ENCODE results near the gene LRRC74B. TPM values are rescaled to one million over a fixed set of nuclear protein-coding genes. Genes with fewer than 3 reads are reported as not detected.

The LRRC74B gene
- total RNA-seq, 1 donor from 2014 or later = not detected

DNA sequence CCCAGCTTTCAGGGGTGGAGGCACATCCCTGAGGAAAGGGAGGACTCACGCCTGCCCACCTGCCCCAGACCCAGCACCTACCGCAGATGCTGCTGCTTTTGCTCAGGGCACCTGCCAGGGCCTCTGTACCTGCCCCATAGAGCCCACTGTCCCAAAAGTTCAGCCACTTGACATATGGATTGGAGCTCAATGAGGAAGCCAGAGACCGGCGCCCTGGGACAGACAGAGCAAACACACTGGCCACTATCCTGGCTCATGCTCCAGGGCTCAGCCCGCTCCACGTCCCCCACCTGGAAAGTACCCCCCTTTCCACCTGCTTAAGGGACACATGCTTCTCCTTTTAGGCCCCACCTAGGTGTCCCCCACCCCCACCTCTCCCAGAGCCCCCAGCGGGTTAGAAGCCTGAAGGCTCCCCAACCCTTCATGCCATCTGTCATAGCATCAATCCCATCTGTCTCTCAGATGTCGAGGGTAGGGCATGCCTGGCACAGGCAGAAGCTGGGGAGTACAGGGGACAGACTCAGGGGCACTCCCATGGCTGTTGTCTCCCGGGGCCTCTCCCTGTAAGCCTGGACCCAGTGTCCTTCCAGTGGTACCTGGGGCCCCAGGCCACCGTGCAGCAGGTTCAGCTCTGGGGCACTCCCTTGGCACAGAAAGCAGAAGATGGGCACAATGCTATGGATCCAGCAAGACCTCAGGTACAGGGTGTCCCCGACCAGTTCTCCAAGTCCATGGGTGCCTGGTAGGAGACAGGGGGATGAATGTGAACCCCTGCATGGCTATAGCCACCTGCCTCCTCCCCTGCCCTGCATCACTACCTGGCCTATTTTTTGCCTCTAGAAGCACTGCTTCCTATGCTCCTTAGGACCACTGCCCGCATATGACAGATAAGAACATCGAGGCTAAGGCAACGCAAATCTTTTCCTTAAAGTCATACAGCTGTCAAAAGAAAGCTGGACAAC lies 33.0 kb upstream of the LRRC74B start:
- TF ChIP-seq, protein P1, sequence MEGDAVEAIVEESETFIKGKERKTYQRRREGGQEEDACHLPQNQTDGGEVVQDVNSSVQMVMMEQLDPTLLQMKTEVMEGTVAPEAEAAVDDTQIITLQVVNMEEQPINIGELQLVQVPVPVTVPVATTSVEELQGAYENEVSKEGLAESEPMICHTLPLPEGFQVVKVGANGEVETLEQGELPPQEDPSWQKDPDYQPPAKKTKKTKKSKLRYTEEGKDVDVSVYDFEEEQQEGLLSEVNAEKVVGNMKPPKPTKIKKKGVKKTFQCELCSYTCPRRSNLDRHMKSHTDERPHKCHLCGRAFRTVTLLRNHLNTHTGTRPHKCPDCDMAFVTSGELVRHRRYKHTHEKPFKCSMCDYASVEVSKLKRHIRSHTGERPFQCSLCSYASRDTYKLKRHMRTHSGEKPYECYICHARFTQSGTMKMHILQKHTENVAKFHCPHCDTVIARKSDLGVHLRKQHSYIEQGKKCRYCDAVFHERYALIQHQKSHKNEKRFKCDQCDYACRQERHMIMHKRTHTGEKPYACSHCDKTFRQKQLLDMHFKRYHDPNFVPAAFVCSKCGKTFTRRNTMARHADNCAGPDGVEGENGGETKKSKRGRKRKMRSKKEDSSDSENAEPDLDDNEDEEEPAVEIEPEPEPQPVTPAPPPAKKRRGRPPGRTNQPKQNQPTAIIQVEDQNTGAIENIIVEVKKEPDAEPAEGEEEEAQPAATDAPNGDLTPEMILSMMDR (IDR thresholded peaks at IDR 0.05) = no peak
- Mint-ChIP-seq H3K36me3 (ENCODE audit: low read depth) (peaks cover 2% of the 10 kb centered on the region), H3K27ac (ENCODE audit: unreplicated experiment) (no peak overlapping the region), H3K9me3 (ENCODE audit: low read depth) (no peaks in the 10 kb centered on the region), H3K27me3 (ENCODE audit: low read depth) (no peaks in the 10 kb centered on the region), H3K4me1 (ENCODE audit: low read depth) (peaks cover 29% of the 10 kb centered on the region), H3K4me3 (ENCODE audit: unreplicated experiment) (no peak overlapping the region)
- DNase-seq (ENCODE audit: low spot score) = no peak

DNA sequence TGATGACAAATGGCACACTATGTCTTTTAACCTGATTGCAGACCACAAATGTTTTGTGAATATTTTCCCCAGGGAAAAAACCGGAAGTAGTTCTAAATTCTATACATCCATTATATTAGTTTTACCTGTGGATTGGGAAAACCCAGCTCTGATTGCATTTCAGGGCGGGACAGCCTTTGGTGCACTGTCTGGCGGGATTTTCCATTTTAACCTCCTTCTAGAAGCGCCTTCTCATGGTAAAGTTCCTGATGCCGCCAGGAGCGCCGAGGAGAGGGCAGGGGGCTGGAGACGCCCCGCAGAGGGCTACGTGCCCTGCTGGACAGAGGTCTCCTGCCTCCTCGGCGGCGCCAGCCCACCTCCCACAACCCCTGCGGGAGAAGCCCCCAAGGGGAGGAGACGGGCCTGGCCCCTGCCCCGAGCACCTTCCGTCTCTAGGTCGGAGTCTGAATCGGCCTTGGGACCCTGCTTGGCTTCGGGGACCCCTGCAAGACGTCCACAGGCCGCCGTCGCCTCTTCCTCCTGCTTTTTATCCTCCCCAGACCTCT lies 32.0 kb upstream of the LRRC74B start:
- Mint-ChIP-seq H3K4me1 (ENCODE audit: low read depth) (peaks cover 29% of the 10 kb centered on the region), H3K27ac (ENCODE audit: unreplicated experiment) (peak overlapping the region; percentile 81), H3K4me3 (ENCODE audit: unreplicated experiment) (peak overlapping the region; percentile 78), H3K36me3 (ENCODE audit: low read depth) (peaks cover 2% of the 10 kb centered on the region), H3K27me3 (ENCODE audit: low read depth) (no peaks in the 10 kb centered on the region), H3K9me3 (ENCODE audit: low read depth) (no peaks in the 10 kb centered on the region)
- peak; percentile 86 for DNase-seq (ENCODE audit: low spot score)
- TF ChIP-seq, protein P1 (IDR thresholded peaks at IDR 0.05) = no peak

DNA sequence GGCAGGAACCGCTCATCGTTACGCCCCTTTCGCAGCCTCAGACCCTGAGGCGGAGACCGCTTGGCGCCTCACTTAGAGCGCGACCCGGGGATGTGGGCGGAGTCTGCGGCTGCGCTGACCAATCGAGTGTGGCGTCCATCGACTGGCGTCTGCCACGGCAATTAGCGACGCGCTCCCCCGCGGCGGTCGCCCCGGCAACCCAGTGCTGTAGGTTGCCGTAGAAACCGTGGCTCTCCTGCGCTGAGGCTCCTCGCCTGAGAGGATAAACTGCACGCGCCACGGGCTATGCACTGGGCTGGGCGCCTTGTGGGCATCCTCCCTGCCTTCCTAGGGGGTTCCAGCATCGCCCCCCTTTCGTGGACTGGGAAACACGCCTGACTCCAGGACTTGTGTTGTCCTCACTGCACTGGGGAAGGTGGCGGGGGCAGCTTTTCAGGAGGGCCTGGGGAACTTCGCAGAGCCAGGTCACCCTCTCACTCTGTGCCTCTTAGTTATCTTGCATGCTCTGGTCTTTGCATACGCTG lies 31.5 kb upstream of the LRRC74B start:
- Mint-ChIP-seq H3K9me3 (ENCODE audit: low read depth) (no peaks in the 10 kb centered on the region), H3K27ac (ENCODE audit: unreplicated experiment) (peak overlapping the region; percentile 82), H3K4me1 (ENCODE audit: low read depth) (peaks cover 29% of the 10 kb centered on the region), H3K27me3 (ENCODE audit: low read depth) (no peaks in the 10 kb centered on the region), H3K36me3 (ENCODE audit: low read depth) (peaks cover 2% of the 10 kb centered on the region), H3K4me3 (ENCODE audit: unreplicated experiment) (peak overlapping the region; percentile 78)
- TF ChIP-seq, protein P1 (IDR thresholded peaks at IDR 0.05) = no peak
- peak; percentile 96 for DNase-seq (ENCODE audit: low spot score)

DNA sequence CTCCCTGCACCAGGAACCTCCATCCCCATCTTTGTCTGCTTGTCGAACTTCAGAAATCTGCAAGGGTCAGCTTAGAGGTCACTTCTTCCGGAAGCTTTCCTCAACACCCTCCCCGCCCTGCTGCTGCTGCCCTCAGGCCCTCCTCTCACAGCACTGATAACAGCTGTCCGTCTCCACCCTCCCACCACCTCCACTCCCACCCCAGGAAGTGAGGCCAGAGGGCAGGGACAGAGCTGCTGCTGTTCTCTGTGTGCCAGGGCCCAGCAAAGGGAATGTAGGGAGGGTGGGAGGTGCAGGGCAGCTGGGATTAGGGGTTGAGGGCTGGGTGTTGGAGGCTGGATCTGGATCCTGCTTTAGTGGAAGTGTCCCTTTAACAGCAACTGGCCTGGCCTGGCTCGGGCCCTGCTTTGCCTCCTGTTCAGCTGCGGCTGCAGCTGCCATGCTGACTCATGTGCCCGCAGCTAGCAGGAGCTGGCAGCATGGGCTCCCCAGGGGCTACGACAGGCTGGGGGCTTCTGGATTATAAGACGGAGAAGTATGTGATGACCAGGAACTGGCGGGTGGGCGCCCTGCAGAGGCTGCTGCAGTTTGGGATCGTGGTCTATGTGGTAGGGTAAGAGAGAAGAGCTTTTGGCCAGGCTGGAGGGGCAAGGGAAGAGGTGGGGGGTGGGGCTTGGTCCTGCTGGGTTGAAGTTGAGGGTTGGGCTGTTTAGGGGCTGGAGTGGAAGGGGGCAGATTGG lies 30.9 kb upstream of the LRRC74B start, which contains the start of gene P2RX6:
Gene P2RX6 (plus strand): TSS at position 440 of the 740 bp plus-strand sequence. CDS start 10 bp downstream, at position 450.
- TF ChIP-seq, protein P1 (IDR thresholded peaks at IDR 0.05) = no peak
- Mint-ChIP-seq H3K9me3 (ENCODE audit: low read depth) (no peaks in the 10 kb centered on the region), H3K36me3 (ENCODE audit: low read depth) (peaks cover 2% of the 10 kb centered on the region), H3K27ac (ENCODE audit: unreplicated experiment) (peak within 1 kb of the TSS; percentile 82), H3K27me3 (ENCODE audit: low read depth) (no peaks in the 10 kb centered on the region), H3K4me3 (ENCODE audit: unreplicated experiment) (peak within 1 kb of the TSS; percentile 78), H3K4me1 (ENCODE audit: low read depth) (peaks cover 29% of the 10 kb centered on the region)
- DNase-seq (ENCODE audit: low spot score) = no peak

Measured in chondrocyte (in vitro differentiated cells).